Retinal pigment epithelial cell (primary cell): ENCODE measurements around the gene SCIN.
"Not testable (repeated sequence)": the region's sequence is repeated elsewhere in the genome, so short reads cannot be mapped to it uniquely, and the experiment has no call there.

Experiments used
- DNase-seq: peaks from one replicate; pipeline ENCODE4 v3.0.0-alpha.2; 2010; ENCODE audit warnings: low read depth
- H3K4me3 ChIP-seq: 2 replicates; pipeline ENCODE4 v1.5.1; 2011; ENCODE audit warnings: mild to moderate bottlenecking, low read length, control low read depth, moderate library complexity
- TF ChIP-seq, protein P1 (sequence below): conservative IDR thresholded peaks from 2 replicates; pipeline ENCODE4 v1.5.1; 2011; ENCODE audit warnings: low read depth, low read length, control low read depth, inconsistent platforms

Gene SCIN

DNA sequence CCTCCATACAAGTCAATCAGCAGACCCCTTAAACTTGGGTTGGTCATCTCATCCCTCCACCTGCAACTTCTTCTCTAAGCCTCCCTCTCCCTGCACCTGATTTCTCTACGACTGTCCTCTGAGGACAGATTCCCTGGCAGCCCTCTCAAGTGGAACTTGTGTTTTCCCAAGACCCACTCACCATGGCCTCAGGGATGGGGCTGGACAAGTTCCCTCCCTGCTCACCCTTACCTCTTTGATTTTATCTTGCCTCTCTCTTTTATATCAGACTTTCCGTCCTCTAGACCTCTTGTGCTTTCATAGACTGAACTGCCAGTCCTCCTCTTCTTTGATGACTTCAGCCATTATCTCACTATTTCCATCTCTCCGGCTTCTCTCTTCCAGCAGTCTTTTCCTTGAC lies 70.7 kb downstream of the SCIN start:
- H3K4me3 ChIP-seq: no peak overlapping the region
- TF ChIP-seq, protein P1, sequence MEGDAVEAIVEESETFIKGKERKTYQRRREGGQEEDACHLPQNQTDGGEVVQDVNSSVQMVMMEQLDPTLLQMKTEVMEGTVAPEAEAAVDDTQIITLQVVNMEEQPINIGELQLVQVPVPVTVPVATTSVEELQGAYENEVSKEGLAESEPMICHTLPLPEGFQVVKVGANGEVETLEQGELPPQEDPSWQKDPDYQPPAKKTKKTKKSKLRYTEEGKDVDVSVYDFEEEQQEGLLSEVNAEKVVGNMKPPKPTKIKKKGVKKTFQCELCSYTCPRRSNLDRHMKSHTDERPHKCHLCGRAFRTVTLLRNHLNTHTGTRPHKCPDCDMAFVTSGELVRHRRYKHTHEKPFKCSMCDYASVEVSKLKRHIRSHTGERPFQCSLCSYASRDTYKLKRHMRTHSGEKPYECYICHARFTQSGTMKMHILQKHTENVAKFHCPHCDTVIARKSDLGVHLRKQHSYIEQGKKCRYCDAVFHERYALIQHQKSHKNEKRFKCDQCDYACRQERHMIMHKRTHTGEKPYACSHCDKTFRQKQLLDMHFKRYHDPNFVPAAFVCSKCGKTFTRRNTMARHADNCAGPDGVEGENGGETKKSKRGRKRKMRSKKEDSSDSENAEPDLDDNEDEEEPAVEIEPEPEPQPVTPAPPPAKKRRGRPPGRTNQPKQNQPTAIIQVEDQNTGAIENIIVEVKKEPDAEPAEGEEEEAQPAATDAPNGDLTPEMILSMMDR: no peak
- DNase-seq: no peak

DNA sequence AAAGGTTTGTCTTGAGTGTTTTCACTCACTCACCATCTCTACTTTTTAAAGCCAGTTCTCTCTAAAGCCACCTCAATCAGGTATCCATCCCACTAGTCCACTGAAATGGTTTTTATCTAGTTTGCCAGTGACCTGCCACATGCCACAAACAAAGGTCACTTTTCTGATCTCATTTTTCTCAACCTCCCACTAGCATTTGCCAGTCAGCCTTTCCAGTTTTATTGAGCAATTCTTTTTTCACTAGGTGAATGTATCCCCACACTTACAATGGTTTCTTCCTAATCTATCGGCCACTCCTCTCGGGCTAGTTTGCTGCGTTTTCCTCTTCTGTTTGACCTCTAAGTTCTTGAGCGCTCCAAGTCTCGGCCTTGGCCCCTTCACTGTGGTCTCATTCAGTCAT lies 72.0 kb downstream of the SCIN start:
- no peak overlapping the region for H3K4me3 ChIP-seq
- DNase-seq: no peak
- TF ChIP-seq, protein P1: no peak

DNA sequence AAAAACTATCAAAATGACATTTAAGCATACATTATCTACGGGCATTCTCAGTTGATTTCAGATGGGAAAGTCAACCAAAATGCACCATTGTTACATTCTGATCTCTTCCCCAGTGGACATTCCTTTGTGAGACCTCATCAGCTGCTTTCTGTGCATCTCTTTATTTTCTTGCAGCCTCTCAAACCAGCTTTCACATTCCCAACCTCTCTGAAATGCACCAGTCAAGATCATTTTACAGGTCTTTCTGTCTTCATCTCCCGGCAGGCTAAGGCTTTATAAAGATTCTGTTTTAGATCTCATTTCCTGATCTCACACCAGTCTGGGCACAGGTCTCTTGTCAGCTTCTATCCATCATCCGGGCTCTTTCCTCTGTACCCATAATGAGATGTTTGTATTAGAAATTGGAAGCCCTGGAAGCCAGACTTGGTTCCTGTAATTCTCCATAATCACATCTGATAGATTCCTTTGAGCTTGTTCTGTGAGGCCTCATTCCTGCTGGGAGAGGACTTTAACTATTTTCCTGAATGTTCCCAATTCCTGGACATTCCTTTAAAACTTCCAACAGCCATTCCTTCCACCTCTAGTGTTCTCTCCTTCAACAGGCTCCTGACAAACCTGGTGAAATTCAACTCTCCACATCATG lies 72.6 kb downstream of the SCIN start:
- no peak overlapping the region for H3K4me3 ChIP-seq
- no peak for DNase-seq
- TF ChIP-seq, protein P1: no peak

DNA sequence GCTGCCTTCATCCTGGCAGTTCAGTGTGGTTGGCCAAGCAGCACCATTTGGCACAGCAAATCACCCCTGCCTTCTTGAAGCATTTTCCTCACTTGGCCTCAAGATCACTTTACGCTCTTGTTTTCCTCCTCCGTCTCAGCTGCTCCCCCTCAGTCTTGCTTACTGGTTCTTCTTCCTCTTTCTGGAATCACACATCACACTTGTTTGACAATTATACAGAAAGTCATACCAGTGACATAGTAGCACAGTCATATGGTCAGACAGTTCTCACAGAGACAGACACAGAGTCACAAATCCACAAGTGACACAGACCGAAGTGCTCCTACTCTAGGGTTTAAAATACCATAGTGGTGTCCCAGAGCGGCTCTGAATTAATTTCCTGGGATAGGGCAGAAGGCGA lies 73.1 kb downstream of the SCIN start:
- DNase-seq: no peak
- TF ChIP-seq, protein P1: no peak
- no peak overlapping the region for H3K4me3 ChIP-seq

DNA sequence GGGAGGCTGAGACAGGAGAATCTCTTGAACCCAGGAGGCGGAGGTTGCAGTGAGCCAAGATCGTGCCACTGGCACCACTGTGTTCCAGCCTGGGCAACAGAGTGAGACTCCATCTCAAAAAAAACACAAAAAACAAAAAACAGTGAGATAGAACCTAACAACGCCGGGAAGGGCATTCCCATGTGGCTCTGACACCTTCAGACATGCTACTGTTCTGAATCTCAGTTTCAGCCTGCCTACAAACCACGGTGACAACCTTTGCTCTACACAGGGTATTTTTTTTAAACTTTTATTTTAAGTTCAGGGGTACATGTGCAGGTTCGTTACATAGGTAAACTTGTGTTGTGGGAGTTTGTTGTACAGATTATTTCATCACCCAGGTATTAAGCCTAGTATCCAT lies 74.7 kb downstream of the SCIN start:
- DNase-seq, H3K4me3 ChIP-seq: not testable (repeated sequence)

DNA sequence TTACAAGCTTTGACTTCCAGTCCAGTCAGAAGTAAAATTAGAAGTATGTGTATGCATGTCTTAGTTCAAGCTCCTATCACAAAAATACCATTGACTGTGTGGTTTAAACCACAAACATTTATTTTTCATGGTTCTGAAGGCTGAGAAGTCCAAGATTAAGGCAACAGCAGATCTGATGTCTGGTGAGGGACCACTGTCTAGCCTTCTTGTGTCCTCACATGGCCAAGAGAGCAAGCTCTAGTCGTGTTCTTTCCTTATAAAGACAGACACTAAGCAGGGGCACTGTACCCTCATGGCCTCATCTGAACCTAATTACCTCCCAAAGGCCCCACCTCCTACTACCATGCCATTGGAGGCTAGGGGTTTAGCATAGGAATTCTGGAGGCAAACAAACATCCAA lies 75.6 kb downstream of the SCIN start:
- no peak for DNase-seq
- TF ChIP-seq, protein P1: no peak
- H3K4me3 ChIP-seq: no peak overlapping the region

DNA sequence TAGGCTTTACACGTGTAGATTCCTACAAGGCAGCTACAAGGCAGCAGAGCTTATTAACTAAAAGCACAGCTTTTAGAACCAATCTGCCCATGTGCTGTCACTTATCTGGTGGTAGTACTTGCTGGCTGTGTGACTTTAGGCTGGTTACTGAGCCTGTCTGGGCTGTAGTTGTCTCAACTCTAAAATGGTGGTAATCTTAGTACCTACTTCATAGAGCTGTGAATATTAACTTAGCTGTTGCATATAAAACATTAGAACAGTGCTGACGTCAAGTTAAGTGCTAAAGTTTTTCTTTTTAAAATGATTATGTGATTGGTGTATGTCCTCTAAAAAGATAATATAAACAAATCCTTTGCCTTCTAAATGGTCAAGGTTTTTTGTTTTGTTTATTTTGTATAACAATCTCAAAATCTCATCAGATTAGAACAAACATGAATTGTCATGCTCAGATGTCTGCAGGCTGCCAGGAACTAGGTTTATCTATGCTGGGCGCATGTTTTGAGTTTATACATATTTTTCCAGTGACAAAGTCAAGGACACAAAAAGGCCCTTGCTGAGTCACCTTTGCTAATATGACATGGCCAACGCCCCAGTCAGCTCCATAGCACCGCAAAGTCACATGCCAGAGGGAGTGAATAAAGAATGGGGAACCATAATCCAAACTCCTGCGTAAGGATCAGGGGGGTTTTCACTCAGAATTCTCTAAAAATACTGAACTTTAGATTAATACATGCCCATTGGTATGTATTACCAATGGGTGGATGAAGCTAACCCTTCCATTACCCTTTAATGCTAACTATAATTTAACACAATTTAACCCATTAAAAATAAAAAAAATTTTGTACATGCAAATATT lies 77.1 kb downstream of the SCIN start:
- TF ChIP-seq, protein P1: no peak
- no peak overlapping the region for H3K4me3 ChIP-seq
- DNase-seq: no peak
